Right kidney (tissue), 1 donor: ENCODE measurements around the gene HIC2.
"Not testable (repeated sequence)": the region's sequence is repeated elsewhere in the genome, so short reads cannot be mapped to it uniquely, and the experiment has no call there.

Source experiments
- DNase-seq: peaks from one replicate; pipeline ENCODE4 v3.0.0-alpha.2; 2016

Gene HIC2

GRCh38 chr22:21449531-21450319, 32.6 kb downstream of the HIC2 start:
- no peak for DNase-seq

GRCh38 chr22:21450320-21450831, 33.2 kb downstream of the HIC2 start:
- DNase-seq = no peak

- DNase-seq = no peak
Observed at GRCh38 chr22:21450858-21451353, 33.7 kb downstream of the HIC2 start.

GRCh38 chr22:21451545-21452520, 34.7 kb downstream of the HIC2 start:
- no peak for DNase-seq

- DNase-seq = not testable (repeated sequence)
Observed at GRCh38 chr22:21452666-21453065, 35.5 kb downstream of the HIC2 start.

GRCh38 chr22:21454998-21455333, 37.8 kb downstream of the HIC2 start:
- DNase-seq = not testable (repeated sequence)

GRCh38 chr22:21455334-21456089, 38.3 kb downstream of the HIC2 start:
- no peak for DNase-seq

GRCh38 chr22:21457023-21457787, 40.0 kb downstream of the HIC2 start:
- DNase-seq = no peak

GRCh38 chr22:21462672-21463071, 45.5 kb downstream of the HIC2 start:
- DNase-seq = not testable (repeated sequence)

GRCh38 chr22:21467337-21468193, 50.4 kb downstream of the HIC2 start, which contains the start of gene TMEM191C:
TMEM191C (plus strand) TSS chr22:21467387; CDS start chr22:21467460, 73 bp downstream.
- DNase-seq = not testable (repeated sequence)

- peak; percentile 76 for DNase-seq
Observed at GRCh38 chr22:21468194-21469096, 51.3 kb downstream of the HIC2 start.

- DNase-seq = not testable (repeated sequence)
Observed at GRCh38 chr22:21469097-21469994, 52.2 kb downstream of the HIC2 start.

- not testable (repeated sequence) for DNase-seq
Observed at GRCh38 chr22:21472984-21473383, 55.8 kb downstream of the HIC2 start.

- DNase-seq = not testable (repeated sequence)
Observed at GRCh38 chr22:21473664-21474063, 56.5 kb downstream of the HIC2 start.

GRCh38 chr22:21484039-21484438, 66.9 kb downstream of the HIC2 start:
- DNase-seq = not testable (repeated sequence)

GRCh38 chr22:21487723-21488122, 70.6 kb downstream of the HIC2 start:
- DNase-seq = not testable (repeated sequence)

GRCh38 chr22:21489149-21489680, 72.0 kb downstream of the HIC2 start:
- DNase-seq = not testable (repeated sequence)

- DNase-seq = not testable (repeated sequence)
Observed at GRCh38 chr22:21490556-21490955, 73.4 kb downstream of the HIC2 start.
